UCSD-AML1 (cell line): Measurements from ENCODE around the gene GPR161.

ENCODE experiments used
- DNase-seq: peaks from one replicate; lab custom pipeline; 2025; ENCODE audit not compliant: unreplicated experiment; lab: John Stamatoyannopoulos, UW

Gene GPR161

GRCh38 chr1:168110896-168111545 is 25.7 kb downstream of the GPR161 start:
- no peak for DNase-seq

- no peak for DNase-seq
Measured at GRCh38 chr1:168106274-168106673, 30.5 kb downstream of the GPR161 start.

DNA sequence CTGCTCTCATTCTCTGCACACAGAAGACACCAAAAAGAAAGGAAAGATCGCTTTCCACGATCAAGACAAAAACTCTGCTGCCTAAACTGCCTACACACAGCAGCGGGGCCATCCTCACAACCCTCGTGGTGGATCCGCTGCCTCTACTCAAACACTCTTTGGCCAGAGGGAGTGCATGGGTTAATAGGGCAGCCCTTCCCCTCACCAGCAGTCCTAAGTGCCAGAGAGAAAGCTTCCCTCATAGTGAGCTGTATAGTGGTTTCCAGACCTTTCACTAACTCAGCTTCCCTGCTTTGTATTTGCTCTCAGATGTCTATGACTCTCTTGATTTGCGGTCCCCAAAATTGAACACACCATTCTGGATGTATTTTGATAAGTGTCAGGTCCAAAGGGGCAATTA is 30.9 kb downstream of the GPR161 start:
- no peak for DNase-seq

- DNase-seq, result no peak
Measured at GRCh38 chr1:168104535-168104934, 32.2 kb downstream of the GPR161 start.

GRCh38 chr1:168102487-168102886 is 34.2 kb downstream of the GPR161 start:
- no peak for DNase-seq

DNA sequence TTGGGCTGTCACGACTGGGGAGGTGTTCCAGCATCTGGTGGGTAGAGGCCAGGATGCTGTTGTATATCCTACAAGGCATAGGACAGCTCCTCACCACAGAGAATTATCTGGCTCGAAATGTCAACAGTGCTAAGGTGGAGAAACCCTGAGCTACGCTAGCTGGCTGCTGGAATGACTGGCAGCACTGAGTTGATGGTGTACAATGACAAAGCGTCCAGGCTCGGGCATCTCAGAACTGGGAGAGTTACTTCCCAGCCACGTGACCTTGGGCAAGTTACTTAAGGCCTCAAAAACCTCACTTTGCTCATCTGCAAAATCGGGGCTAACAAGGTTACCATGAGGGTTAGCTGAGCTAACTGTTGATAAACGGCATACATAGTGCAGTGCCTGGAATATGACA is 35.4 kb downstream of the GPR161 start:
- DNase-seq, result no peak

DNA sequence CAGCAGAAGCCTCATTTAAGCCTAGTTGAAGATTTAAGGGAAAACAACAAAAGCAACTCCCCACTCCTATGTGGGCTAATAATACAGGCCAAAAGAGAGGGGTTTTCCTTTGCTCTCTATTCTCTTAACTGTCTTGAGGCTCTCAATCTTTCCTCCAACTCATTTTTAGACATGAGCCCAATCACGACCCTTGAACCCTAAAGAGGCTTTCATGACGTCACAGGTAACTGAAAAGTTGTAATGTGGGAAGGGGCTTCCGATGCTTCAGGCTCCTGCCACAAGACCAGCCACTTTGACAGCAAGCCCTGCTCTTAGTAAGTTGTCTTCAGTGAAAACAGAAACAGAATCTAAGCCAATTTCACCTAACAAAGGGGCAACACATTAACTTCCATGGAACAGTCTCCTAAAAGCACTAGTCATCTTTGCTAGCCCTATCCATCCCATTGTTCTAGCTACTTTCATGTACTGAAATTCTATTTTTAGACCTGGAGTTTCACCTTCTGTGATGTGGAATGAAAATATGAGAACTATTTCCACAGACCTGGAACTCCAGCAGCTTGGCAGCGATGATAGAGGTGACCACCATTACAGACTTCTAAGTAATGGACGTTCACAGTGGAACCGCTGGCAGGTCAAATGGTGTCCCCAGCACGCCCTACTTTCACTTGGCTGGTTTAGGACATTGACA is 36.3 kb downstream of the GPR161 start:
- no peak for DNase-seq

DNA sequence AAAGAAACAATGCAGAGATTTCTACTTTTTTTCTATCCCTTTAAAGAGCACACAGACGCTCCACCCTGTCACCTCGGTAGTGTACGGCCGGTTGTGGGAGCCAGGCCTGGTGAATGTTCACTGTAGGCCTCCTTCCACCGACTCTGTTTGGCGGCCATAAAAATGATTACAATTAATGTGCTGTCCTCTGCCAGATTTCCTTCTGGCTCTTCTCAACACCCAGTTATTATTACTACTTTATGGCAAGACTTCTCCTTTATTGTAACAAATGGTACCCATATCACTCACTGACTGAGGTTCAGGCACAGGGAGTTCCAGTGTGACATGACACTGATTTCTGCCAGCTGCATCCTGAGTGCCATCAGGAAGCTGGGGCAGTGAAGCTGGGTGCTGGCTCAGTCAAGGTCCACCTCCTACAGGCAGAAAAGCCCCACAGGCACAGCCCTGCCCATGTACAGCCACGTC is 37.4 kb downstream of the GPR161 start:
- no peak for DNase-seq

DNA sequence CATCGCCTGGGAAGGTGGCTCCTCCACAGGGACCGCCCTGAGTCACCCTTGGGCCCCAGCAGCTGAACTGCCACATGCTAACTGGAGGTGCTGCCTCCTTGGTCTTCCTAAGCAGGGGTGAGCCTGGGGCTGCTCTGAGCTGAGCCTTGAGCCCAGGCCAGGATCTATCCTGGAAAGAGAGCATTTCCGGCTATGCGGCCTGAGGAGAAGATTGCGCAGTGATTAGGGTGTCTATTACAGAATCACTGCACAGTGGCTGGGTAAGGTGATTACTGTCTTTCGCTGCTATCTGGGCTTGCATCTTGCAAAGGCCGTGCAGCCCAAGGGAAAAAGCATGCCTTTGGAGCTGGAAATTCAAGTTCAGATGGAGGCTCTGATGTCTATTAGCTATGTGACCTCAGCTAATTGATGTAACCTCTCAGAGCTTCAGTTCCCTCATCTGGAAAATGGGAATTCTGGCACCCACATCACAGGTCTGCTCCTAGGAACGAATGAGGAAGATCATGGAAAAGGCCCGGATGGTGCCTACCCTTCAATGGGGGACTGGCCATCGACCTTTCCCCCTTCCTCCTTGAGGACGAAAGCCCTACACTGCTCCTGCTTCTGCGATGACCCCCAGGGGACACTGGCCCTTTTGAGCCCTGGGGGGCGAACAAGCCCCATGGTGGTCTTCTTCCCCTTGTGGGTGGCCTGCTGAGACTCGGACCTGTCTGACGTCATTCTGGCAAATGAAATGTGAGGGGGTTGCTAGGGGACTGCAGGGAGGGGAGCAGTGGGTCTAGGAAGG is 38.0 kb downstream of the GPR161 start:
- no peak for DNase-seq

DNA sequence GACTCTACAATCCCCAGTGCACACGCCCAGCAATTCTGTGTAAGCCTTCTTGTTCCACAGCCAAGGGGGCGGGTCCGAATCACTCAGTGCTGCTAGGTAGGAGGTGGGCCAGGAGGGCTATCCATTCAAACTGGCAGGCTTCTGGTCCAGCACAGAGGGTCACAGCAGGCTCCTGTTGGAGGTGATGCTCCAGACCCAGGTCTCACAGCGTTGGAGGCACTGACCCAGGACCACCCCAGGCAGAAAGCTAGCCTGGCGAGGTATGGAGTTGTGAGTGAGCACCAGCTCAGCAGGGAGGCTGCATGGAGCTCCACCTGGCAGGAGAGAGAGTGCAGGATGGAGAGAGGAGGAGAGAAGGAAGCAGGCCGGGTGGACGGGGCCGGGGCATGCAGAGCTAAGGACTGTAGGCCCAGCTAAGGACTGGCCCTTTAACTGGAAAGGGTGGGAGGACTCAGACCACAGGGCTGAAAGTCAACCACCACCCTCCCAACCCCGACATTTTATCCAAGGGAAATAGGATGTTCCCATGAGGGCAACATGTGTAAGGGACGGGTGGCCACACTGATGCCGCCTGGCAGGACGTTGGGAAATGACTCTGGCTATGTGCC is 38.7 kb downstream of the GPR161 start:
- no peak for DNase-seq

DNA sequence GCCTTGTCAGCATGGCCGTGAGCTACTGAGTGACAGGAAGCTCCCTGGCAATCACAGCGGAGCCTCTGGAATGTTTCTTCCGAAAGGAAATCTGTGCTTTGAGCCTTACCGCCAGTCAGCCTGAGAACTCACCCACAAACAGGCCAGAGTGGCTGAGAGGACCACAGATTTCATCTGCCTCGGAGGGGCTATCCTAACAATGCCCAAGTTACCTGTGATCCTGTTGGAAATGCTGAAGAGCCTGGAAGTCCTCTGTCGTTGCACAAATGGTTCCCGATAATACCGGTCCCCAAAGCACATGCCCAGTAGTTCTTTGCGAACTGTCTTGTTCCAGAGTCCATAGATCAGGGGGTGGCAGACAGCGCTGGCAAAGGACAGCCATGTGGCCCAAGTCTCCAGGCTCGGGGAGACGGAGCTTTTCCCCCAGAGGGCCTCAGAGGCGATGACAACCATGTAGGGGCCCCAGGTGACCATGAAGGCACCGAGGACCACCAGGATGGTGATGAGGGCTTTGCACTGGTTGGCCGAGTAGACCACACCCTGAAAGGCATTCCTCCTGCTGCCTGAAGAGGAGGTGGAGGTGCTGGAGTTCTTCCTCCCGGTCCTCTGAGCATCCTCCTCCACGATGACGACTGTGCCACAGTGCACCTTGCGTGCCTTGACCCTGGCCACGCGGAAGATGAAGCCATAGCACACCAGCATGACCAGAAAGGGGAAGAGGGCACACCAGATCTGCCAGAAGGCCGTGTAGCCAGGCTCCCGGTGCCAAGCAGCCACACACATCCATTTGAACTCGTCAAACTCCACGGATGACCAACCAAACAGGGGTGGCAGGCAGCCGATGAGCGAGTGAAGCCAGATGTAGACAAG is 40.2 kb downstream of the GPR161 start:
- no peak for DNase-seq

DNA sequence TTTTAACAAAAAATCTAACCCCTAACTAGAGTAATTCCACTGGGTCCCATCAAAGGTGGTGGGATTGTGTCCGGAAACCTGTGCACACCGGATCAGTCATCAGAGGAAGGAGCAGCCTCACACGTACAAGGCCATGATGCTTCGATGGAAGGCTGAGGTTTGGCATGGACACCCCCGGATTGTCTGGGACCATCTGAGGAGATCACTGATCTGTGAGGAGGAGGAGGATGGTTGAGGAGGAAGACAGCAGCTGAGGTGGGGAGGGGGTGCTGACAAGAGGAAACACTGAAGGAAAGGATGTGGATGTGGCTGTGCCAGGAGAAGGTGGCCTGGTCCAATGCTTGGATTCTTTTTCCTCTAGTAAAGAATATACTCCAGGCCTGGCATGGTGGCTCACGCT is 41.3 kb downstream of the GPR161 start:
- DNase-seq, result no peak

GRCh38 chr1:168093616-168094015 is 43.1 kb downstream of the GPR161 start:
- no peak for DNase-seq

DNA sequence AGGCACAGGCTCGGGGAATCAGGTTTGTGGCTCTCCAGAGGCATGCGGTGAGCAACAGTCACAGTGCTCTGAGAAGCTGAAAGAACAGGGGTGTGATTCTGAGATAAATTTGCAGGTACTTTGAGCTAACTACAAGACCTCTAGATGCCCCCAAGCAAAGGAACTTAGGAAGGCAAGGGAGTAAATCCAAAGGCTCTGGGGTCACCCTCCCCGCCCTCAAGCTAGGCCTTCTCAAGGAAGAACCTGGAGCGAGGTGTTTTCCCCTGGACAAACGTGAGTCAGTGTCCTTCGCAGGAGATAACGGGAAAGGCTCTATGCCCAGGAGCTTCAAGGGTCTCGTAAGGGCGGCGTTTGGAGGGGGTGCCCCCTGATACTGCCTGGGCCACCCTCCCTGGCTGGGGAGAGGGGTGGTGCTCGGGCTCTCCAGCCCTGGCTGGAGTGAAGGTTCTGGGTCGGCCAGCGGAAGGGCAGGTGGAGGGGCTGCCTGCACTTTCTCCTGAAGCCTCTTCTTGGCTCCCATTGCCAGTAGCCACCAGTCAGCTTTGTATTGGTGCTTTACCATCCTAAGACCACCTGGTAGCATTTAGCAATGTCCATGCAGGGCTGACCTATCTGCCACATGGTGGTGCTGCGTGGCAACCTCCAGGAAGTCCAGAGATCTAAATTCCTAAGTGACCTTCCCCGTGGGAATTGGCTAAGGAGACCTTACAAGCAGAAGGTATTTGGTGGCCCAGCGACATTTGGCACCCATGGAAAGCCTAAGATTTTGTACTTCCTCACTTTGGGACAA is 44.0 kb downstream of the GPR161 start:
- DNase-seq, result no peak

DNA sequence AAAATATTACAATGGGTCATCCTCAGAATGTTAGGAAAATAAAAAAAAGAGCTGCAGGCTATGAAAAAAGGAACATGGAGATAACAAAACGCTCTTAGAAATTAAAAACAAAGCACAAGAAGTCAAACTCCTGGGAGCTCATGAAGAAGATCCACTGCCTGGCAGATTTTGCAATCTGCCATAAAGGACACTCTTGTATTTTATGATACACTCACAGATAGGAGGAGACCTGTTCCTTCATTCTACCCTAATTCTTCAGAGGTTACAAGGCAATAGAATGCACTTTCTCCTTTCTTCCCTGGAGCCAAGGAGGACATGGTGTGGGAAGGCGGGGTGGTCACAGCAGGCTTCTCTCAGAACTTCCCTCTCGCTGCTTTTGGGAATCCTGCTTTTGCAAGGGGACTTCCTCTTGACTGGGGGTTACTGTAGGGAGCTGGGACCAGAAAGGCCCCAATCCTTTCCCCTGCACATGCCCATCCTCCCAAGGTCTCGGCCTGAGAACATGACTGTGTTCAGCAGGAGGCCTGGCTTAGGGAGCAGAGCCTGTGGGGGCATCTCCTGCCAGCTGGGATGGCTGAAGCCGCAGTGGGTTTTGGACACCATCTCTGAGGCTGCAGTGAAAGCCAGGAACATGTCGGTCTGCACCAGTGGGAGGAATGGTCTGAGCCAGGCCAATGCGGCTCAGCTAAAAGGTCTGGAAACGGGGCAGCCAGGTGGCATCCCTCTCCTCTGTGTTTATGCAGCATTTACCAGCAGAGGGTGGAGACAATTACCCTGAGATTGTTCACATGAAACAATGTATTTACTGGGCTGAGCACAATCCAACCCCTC is 44.8 kb downstream of the GPR161 start:
- DNase-seq, result no peak

GRCh38 chr1:168091063-168091462 is 45.7 kb downstream of the GPR161 start:
- DNase-seq, result no peak

- no peak for DNase-seq
Measured at GRCh38 chr1:168090395-168090794, 46.3 kb downstream of the GPR161 start.

GRCh38 chr1:168089979-168090337 is 46.8 kb downstream of the GPR161 start:
- DNase-seq, result no peak

DNA sequence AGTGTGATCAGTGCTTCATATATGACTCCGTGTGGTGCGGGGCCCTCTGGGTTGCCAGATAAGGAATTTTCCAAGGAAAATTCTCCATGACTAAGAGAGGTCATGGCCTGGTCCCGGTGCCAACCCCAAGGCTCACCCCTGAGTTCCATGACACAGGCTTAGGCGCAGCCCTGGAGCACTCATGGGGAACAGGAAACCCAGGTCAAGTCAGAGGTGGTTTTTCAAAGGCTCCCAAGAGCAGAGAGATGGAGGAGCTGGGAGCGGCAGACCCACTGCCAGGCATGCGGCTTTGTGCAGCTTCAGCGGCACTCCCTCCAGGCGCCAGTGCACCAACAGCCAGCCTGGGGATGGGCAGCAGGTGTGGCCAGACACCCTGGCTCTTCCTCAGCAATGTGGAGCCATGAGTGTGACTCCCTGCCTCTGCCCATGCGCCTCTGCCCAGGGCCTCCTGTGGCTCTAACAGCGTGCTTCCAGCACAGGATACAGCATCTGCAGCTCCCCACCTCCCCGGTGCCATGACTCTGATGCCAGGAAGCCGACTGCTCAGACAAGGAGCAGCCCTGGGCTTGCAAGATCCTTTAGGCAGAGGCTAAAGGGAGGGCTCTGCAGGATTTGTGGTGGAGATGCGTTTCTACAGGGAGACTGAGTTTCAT is 47.3 kb downstream of the GPR161 start:
- DNase-seq, result no peak
